Stimulated activated naive CD8-positive, alpha-beta T cell treated with anti-CD3 and anti-CD28 coated beads, Interleukin-15, Interleukin-2, amounts not matched to agents 100 ng/mL and 50 ng/mL, for 24 hours (primary cell): ENCODE results near the gene ANKH.

Experiments
- H3K27ac Mint-ChIP-seq: one replicate; pipeline ENCODE4 v1.8.0; 2021; ENCODE audit warnings: mild to moderate bottlenecking, mixed read lengths
- H3K27me3 Mint-ChIP-seq: one replicate; pipeline ENCODE4 v1.8.0; 2021; ENCODE audit warnings: mixed read lengths
- H3K36me3 Mint-ChIP-seq: one replicate; pipeline ENCODE4 v1.8.0; 2021; ENCODE audit warnings: low read depth, mixed read lengths
- H3K4me1 Mint-ChIP-seq: one replicate; pipeline ENCODE4 v1.8.0; 2021; ENCODE audit warnings: low read depth, mixed read lengths
- H3K4me3 Mint-ChIP-seq: one replicate; pipeline ENCODE4 v1.8.0; 2021; ENCODE audit warnings: mild to moderate bottlenecking, mixed read lengths
- H3K9me3 Mint-ChIP-seq: one replicate; pipeline ENCODE4 v1.8.0; 2021; ENCODE audit warnings: mixed read lengths

ANKH gene

GRCh38 chr5:14678773-14679334 is 192.7 kb downstream of the ANKH start:
- Mint-ChIP-seq H3K9me3 (no peaks in the 10 kb centered on the region), H3K4me3 (no peak overlapping the region), H3K36me3 (peaks cover 83% of the 10 kb centered on the region), H3K27ac (peak overlapping the region; percentile 31), H3K27me3 (no peaks in the 10 kb centered on the region), H3K4me1 (peaks cover 56% of the 10 kb centered on the region)

GRCh38 chr5:14676320-14676719 is 195.3 kb downstream of the ANKH start:
- peak overlapping the region; percentile 55 for H3K4me3 Mint-ChIP-seq
- H3K27me3 Mint-ChIP-seq: no peaks in the 10 kb centered on the region
- H3K9me3 Mint-ChIP-seq: no peaks in the 10 kb centered on the region
- H3K27ac Mint-ChIP-seq: peak overlapping the region; percentile 92
- peaks cover 82% of the 10 kb centered on the region for H3K4me1 Mint-ChIP-seq
- H3K36me3 Mint-ChIP-seq: peaks cover 83% of the 10 kb centered on the region

GRCh38 chr5:14675865-14676300 is 195.7 kb downstream of the ANKH start:
- Mint-ChIP-seq H3K4me3 (peak overlapping the region; percentile 55), H3K4me1 (peaks cover 86% of the 10 kb centered on the region), H3K27me3 (no peaks in the 10 kb centered on the region), H3K27ac (peak overlapping the region; percentile 92), H3K9me3 (no peaks in the 10 kb centered on the region), H3K36me3 (peaks cover 84% of the 10 kb centered on the region)

GRCh38 chr5:14674983-14675854 is 196.4 kb downstream of the ANKH start:
- Mint-ChIP-seq H3K9me3 (no peaks in the 10 kb centered on the region), H3K36me3 (peaks cover 80% of the 10 kb centered on the region), H3K4me1 (peaks cover 88% of the 10 kb centered on the region), H3K4me3 (peak overlapping the region; percentile 55), H3K27me3 (no peaks in the 10 kb centered on the region), H3K27ac (peak overlapping the region; percentile 92)

- Mint-ChIP-seq H3K4me1 (peaks cover 99% of the 10 kb centered on the region), H3K27me3 (no peaks in the 10 kb centered on the region), H3K4me3 (no peak overlapping the region), H3K36me3 (peaks cover 73% of the 10 kb centered on the region), H3K27ac (no peak overlapping the region), H3K9me3 (no peaks in the 10 kb centered on the region)
These were observed 198.1 kb downstream of the ANKH start for GRCh38 chr5:14673443-14673842.

- Mint-ChIP-seq H3K27ac (peak overlapping the region; percentile 90), H3K9me3 (no peaks in the 10 kb centered on the region), H3K27me3 (no peaks in the 10 kb centered on the region), H3K4me3 (peak overlapping the region; percentile 77), H3K4me1 (peaks cover 99% of the 10 kb centered on the region), H3K36me3 (peaks cover 72% of the 10 kb centered on the region)
These were observed 198.8 kb downstream of the ANKH start for GRCh38 chr5:14672484-14673394.

- Mint-ChIP-seq H3K4me3 (peak overlapping the region; percentile 77), H3K9me3 (no peaks in the 10 kb centered on the region), H3K4me1 (peaks cover 100% of the 10 kb centered on the region), H3K27me3 (no peaks in the 10 kb centered on the region), H3K36me3 (peaks cover 69% of the 10 kb centered on the region), H3K27ac (peak overlapping the region; percentile 90)
These were observed 199.5 kb downstream of the ANKH start for GRCh38 chr5:14672082-14672481.

GRCh38 chr5:14671414-14671813 is 200.2 kb downstream of the ANKH start:
- Mint-ChIP-seq H3K27me3 (no peaks in the 10 kb centered on the region), H3K9me3 (no peaks in the 10 kb centered on the region), H3K4me1 (peaks cover 100% of the 10 kb centered on the region), H3K27ac (peak overlapping the region; percentile 90), H3K4me3 (peak overlapping the region; percentile 77), H3K36me3 (peaks cover 71% of the 10 kb centered on the region)

GRCh38 chr5:14669975-14670374 is 201.6 kb downstream of the ANKH start:
- Mint-ChIP-seq H3K36me3 (peaks cover 67% of the 10 kb centered on the region), H3K27me3 (no peaks in the 10 kb centered on the region), H3K9me3 (no peaks in the 10 kb centered on the region), H3K4me1 (peaks cover 95% of the 10 kb centered on the region), H3K4me3 (peak overlapping the region; percentile 61), H3K27ac (peak overlapping the region; percentile 90)

- peak overlapping the region; percentile 100 for H3K4me3 Mint-ChIP-seq
- peaks cover 63% of the 10 kb centered on the region for H3K36me3 Mint-ChIP-seq
- H3K27ac Mint-ChIP-seq: peak overlapping the region; percentile 90
- H3K27me3 Mint-ChIP-seq: no peaks in the 10 kb centered on the region
- no peaks in the 10 kb centered on the region for H3K9me3 Mint-ChIP-seq
- peaks cover 89% of the 10 kb centered on the region for H3K4me1 Mint-ChIP-seq
These were observed 202.2 kb downstream of the ANKH start for GRCh38 chr5:14669415-14669814.

GRCh38 chr5:14668181-14668591 is 203.4 kb downstream of the ANKH start:
- H3K36me3 Mint-ChIP-seq: peaks cover 55% of the 10 kb centered on the region
- no peaks in the 10 kb centered on the region for H3K9me3 Mint-ChIP-seq
- no peaks in the 10 kb centered on the region for H3K27me3 Mint-ChIP-seq
- peak overlapping the region; percentile 94 for H3K27ac Mint-ChIP-seq
- peak overlapping the region; percentile 100 for H3K4me3 Mint-ChIP-seq
- peaks cover 89% of the 10 kb centered on the region for H3K4me1 Mint-ChIP-seq

GRCh38 chr5:14667770-14668169 is 203.8 kb downstream of the ANKH start:
- Mint-ChIP-seq H3K4me1 (peaks cover 89% of the 10 kb centered on the region), H3K36me3 (peaks cover 51% of the 10 kb centered on the region), H3K27ac (peak overlapping the region; percentile 94), H3K27me3 (no peaks in the 10 kb centered on the region), H3K4me3 (peak overlapping the region; percentile 100), H3K9me3 (no peaks in the 10 kb centered on the region)

GRCh38 chr5:14667290-14667689 is 204.3 kb downstream of the ANKH start:
- Mint-ChIP-seq H3K9me3 (no peaks in the 10 kb centered on the region), H3K27ac (peak overlapping the region; percentile 94), H3K36me3 (peaks cover 48% of the 10 kb centered on the region), H3K4me1 (peaks cover 89% of the 10 kb centered on the region), H3K4me3 (peak overlapping the region; percentile 100), H3K27me3 (no peaks in the 10 kb centered on the region)

- Mint-ChIP-seq H3K27ac (peak overlapping the region; percentile 94), H3K27me3 (no peaks in the 10 kb centered on the region), H3K4me3 (peak overlapping the region; percentile 100), H3K9me3 (no peaks in the 10 kb centered on the region), H3K4me1 (peaks cover 88% of the 10 kb centered on the region), H3K36me3 (peaks cover 42% of the 10 kb centered on the region)
These were observed 205.2 kb downstream of the ANKH start for GRCh38 chr5:14666357-14666756.
